ENCODE measurements around the gene ATAD3A.

DNA sequence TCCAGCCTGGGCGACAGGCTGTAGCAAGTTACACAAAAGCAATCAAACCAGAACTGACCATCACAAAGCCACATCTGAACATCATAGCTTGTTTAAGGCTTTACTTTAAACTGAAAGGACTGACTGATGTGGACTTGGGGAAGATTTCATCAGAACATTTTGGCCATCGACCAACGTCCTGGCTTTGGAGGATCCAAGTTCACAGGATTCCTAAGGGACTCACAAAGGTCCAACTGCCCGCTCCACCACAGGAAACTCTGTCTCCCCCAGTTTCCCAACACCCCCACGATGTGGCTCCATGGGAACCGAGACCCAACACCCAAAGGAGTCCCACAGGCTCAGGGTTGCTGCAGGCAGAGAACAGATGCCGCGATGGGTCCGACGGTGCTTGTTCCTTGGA is 53.4 kb downstream of the ATAD3A start:
- TF ChIP-seq E2F1 (CRISPR knock-in tag; IDR thresholded peaks at IDR 0.05): no peak
- TF ChIP-seq, protein P1, sequence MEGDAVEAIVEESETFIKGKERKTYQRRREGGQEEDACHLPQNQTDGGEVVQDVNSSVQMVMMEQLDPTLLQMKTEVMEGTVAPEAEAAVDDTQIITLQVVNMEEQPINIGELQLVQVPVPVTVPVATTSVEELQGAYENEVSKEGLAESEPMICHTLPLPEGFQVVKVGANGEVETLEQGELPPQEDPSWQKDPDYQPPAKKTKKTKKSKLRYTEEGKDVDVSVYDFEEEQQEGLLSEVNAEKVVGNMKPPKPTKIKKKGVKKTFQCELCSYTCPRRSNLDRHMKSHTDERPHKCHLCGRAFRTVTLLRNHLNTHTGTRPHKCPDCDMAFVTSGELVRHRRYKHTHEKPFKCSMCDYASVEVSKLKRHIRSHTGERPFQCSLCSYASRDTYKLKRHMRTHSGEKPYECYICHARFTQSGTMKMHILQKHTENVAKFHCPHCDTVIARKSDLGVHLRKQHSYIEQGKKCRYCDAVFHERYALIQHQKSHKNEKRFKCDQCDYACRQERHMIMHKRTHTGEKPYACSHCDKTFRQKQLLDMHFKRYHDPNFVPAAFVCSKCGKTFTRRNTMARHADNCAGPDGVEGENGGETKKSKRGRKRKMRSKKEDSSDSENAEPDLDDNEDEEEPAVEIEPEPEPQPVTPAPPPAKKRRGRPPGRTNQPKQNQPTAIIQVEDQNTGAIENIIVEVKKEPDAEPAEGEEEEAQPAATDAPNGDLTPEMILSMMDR (IDR thresholded peaks at IDR 0.05): no peak
- no peak for TF ChIP-seq ATF3 (CRISPR knock-in tag; conservative IDR thresholded peaks at IDR 0.05)
- TF ChIP-seq ZNF512 (CRISPR knock-in tag; IDR thresholded peaks at IDR 0.05; ENCODE audit: borderline replicate concordance): no peak
- no peak for TF ChIP-seq MYBL2 (CRISPR knock-in tag; IDR thresholded peaks at IDR 0.05)
- TF ChIP-seq NR2C2 (CRISPR knock-in tag; IDR thresholded peaks at IDR 0.05): no peak
- TF ChIP-seq TCF7 (CRISPR knock-in tag; IDR thresholded peaks at IDR 0.05; ENCODE audit: low read depth): no peak
- no peak for TF ChIP-seq FOXP1 (CRISPR knock-in tag; IDR thresholded peaks at IDR 0.05; ENCODE audit: borderline replicate concordance)
- no peak for TF ChIP-seq KAT7 (CRISPR knock-in tag; IDR thresholded peaks at IDR 0.05; ENCODE audit: borderline replicate concordance)
- no peak for TF ChIP-seq STAT6 (CRISPR knock-in tag; conservative IDR thresholded peaks at IDR 0.05; ENCODE audit: low read depth)
- TF ChIP-seq CREM (CRISPR knock-in tag; IDR thresholded peaks at IDR 0.05): no peak
- no peak for TF ChIP-seq FOXJ3 (CRISPR knock-in tag; IDR thresholded peaks at IDR 0.05; ENCODE audit: borderline replicate concordance)
- no peak for TF ChIP-seq ATF2 (CRISPR knock-in tag; IDR thresholded peaks at IDR 0.05; ENCODE audit: borderline replicate concordance, low read depth)
